T-helper 22 cell (primary cell): ENCODE measurements around the gene ATF6.
"Not testable (repeated sequence)": the region's sequence is repeated elsewhere in the genome, so short reads cannot be mapped to it uniquely, and the experiment has no call there.

Source experiments
- DNase-seq: peaks from one replicate; pipeline ENCODE4 v3.0.0-alpha.2; 2020; ENCODE audit warnings: low read depth

The ATF6 gene

GRCh38 chr1:161766102-161766981, at the start of gene ATF6:
Gene ATF6, plus strand, starts transcription at chr1:161766320. Its CDS starts 41 bp downstream, at chr1:161766361.
- peak; percentile 62 for DNase-seq

GRCh38 chr1:161718559-161719324, 47.4 kb upstream of the ATF6 start:
- DNase-seq, result no peak

- DNase-seq, result no peak
These were observed 46.9 kb upstream of the ATF6 start for GRCh38 chr1:161719325-161719611.

GRCh38 chr1:161720422-161720821, 45.7 kb upstream of the ATF6 start:
- DNase-seq, result no peak

- DNase-seq, result no peak
These were observed 45.0 kb upstream of the ATF6 start, which contains the start of gene FCRLB for GRCh38 chr1:161720956-161721737. Gene FCRLB, plus strand, starts transcription at chr1:161721544. Its CDS starts 1,129 bp downstream, at chr1:161722673.

GRCh38 chr1:161721738-161722343, 44.3 kb upstream of the ATF6 start:
- DNase-seq, result no peak

- DNase-seq, result no peak
These were observed 43.7 kb upstream of the ATF6 start for GRCh38 chr1:161722406-161722805.

- DNase-seq, result no peak
These were observed 42.5 kb upstream of the ATF6 start for GRCh38 chr1:161723459-161724141.

- DNase-seq, result not testable (repeated sequence)
These were observed 40.7 kb upstream of the ATF6 start for GRCh38 chr1:161725258-161725907.

- DNase-seq, result no peak
These were observed 40.1 kb upstream of the ATF6 start for GRCh38 chr1:161725908-161726472.

GRCh38 chr1:161726473-161727255, 39.5 kb upstream of the ATF6 start:
- DNase-seq, result peak; percentile 53

- DNase-seq, result no peak
These were observed 38.7 kb upstream of the ATF6 start for GRCh38 chr1:161727256-161727924.

- no peak for DNase-seq
These were observed 37.5 kb upstream of the ATF6 start for GRCh38 chr1:161728376-161729226.

- DNase-seq, result no peak
These were observed 36.0 kb upstream of the ATF6 start for GRCh38 chr1:161730050-161730564.

- no peak for DNase-seq
These were observed 34.9 kb upstream of the ATF6 start for GRCh38 chr1:161731241-161731640.

GRCh38 chr1:161731981-161732718, 34.0 kb upstream of the ATF6 start:
- DNase-seq, result no peak

GRCh38 chr1:161733526-161733925, 32.6 kb upstream of the ATF6 start:
- no peak for DNase-seq
